ENCODE measurements around the gene ROR2.

ROR2 gene

GRCh38 chr9:91753711-91754110, 196.3 kb downstream of the ROR2 start:
- DNase-seq (ENCODE audit: low read depth in 3 of 3, low spot score in 1 of 3) = no peak

- no peak for DNase-seq (ENCODE audit: low read depth in 3 of 3, low spot score in 1 of 3)
Observed at GRCh38 chr9:91751922-91752321, 198.1 kb downstream of the ROR2 start.

- no peak for DNase-seq (ENCODE audit: low read depth in 3 of 3, low spot score in 1 of 3)
Observed at GRCh38 chr9:91750343-91750742, 199.7 kb downstream of the ROR2 start.

GRCh38 chr9:91746904-91747303, 203.1 kb downstream of the ROR2 start:
- DNase-seq (ENCODE audit: low read depth in 3 of 3, low spot score in 1 of 3) = no peak

- no peak for DNase-seq (ENCODE audit: low read depth in 3 of 3, low spot score in 1 of 3)
Observed at GRCh38 chr9:91746357-91746756, 203.7 kb downstream of the ROR2 start.

GRCh38 chr9:91744114-91744513, 205.9 kb downstream of the ROR2 start:
- no peak for DNase-seq (ENCODE audit: low read depth in 3 of 3, low spot score in 1 of 3)

- DNase-seq (ENCODE audit: low read depth in 3 of 3, low spot score in 1 of 3) = no peak
Observed at GRCh38 chr9:91741522-91741921, 208.5 kb downstream of the ROR2 start.

- no peak for DNase-seq (ENCODE audit: low read depth in 3 of 3, low spot score in 1 of 3)
Observed at GRCh38 chr9:91740701-91741100, 209.3 kb downstream of the ROR2 start.

- no peak for DNase-seq (ENCODE audit: low read depth in 3 of 3, low spot score in 1 of 3)
Observed at GRCh38 chr9:91736898-91737601, 213.0 kb downstream of the ROR2 start.

- no peak for DNase-seq (ENCODE audit: low read depth in 3 of 3, low spot score in 1 of 3)
Observed at GRCh38 chr9:91736311-91736710, 213.7 kb downstream of the ROR2 start.

GRCh38 chr9:91735049-91735448, 215.0 kb downstream of the ROR2 start:
- DNase-seq (ENCODE audit: low read depth in 3 of 3, low spot score in 1 of 3) = no peak

GRCh38 chr9:91734371-91734981, 215.6 kb downstream of the ROR2 start:
- DNase-seq (ENCODE audit: low read depth in 3 of 3, low spot score in 1 of 3) = peak in 1 of 3 donors; percentile 59

- no peak for DNase-seq (ENCODE audit: low read depth in 3 of 3, low spot score in 1 of 3)
Observed at GRCh38 chr9:91733006-91733624, 216.9 kb downstream of the ROR2 start.

GRCh38 chr9:91732187-91733005, 217.6 kb downstream of the ROR2 start:
- DNase-seq (ENCODE audit: low read depth in 3 of 3, low spot score in 1 of 3) = no peak

- DNase-seq (ENCODE audit: low read depth in 3 of 3, low spot score in 1 of 3) = no peak
Observed at GRCh38 chr9:91730806-91731205, 219.2 kb downstream of the ROR2 start.

GRCh38 chr9:91729558-91729842, 220.5 kb downstream of the ROR2 start:
- DNase-seq (ENCODE audit: low read depth in 3 of 3, low spot score in 1 of 3) = no peak

GRCh38 chr9:91727972-91728371, 222.1 kb downstream of the ROR2 start:
- DNase-seq (ENCODE audit: low read depth in 3 of 3, low spot score in 1 of 3) = no peak

- no peak for DNase-seq (ENCODE audit: low read depth in 3 of 3, low spot score in 1 of 3)
Observed at GRCh38 chr9:91727316-91727861, 222.6 kb downstream of the ROR2 start.

GRCh38 chr9:91726406-91727100, 223.5 kb downstream of the ROR2 start:
- DNase-seq (ENCODE audit: low read depth in 3 of 3, low spot score in 1 of 3) = no peak

GRCh38 chr9:91725651-91726050, 224.4 kb downstream of the ROR2 start:
- no peak for DNase-seq (ENCODE audit: low read depth in 3 of 3, low spot score in 1 of 3)

All from stimulated activated CD4-positive, alpha-beta T cell treated with anti-CD3 and anti-CD28 coated beads, TNF-alpha, amount 100 ng/mL, for 1 hour (primary cell).